Measurements from ENCODE around the gene HAO1. TPM values are rescaled to one million over a fixed set of nuclear protein-coding genes. Genes with fewer than 3 reads are reported as not detected.

HAO1 gene
- polyA plus RNA-seq, 1 donor (not counting 4 experiments of a cell fraction or from before 2014, with no cell fraction given): not detected

DNA sequence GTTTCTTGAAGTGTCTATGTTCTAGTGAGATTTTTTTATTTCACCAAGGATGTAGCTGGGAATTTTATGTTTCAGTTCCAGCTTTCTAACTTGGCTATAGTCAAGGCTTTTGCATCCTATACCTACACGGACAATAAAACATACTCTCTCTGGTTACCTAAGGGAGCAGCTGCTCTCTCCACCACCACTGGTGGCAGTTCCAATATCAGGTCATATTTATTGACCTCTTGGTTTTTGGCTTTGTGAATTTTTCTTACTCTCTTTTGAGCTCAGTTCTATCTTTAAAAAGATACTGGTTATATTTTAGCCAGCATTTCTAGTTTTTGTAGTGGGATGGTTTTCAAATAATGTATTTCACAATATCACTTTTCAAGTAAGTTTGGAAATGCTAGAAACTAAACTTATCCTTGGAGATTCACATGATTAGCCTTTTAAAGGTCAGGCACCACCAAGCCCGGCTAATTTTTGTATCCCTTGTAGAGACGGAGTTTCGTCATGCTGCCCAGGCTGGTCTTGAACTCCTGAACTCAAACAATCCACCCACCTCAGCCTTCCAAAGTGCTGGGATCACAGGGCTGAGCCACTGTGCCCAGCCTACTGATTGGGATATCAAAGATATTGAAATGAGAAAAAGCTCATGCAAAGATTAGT, 34.7 kb upstream of the HAO1 start:
- Histone ChIP-seq H3K27me3 (ENCODE audit: control insufficient read depth, extremely low read depth, insufficient read depth, low read length) (no peaks in the 10 kb centered on the region), H3K4me1 (ENCODE audit: control insufficient read depth, extremely low read depth, insufficient read depth, low read length) (no peaks in the 10 kb centered on the region), H3K36me3 (ENCODE audit: control insufficient read depth in 2 of 2, extremely low read depth in 1 of 2, insufficient read depth in 2 of 2, low read length in 2 of 2) (no peaks in the 10 kb centered on the region), H3K27ac (ENCODE audit: control insufficient read depth, insufficient read depth, low read length) (no peak overlapping the region), H3K79me2 (ENCODE audit: control insufficient read depth, insufficient read depth, low read length) (no peaks in the 10 kb centered on the region), H2AFZ (ENCODE audit: control insufficient read depth, low read length) (no peak overlapping the region), H3K9ac (ENCODE audit: control insufficient read depth, extremely low read depth, insufficient read depth, low read length) (no peak overlapping the region), H3K4me3 (ENCODE audit: control insufficient read depth in 2 of 3, extremely low read depth in 1 of 3, insufficient read depth in 2 of 3, low read depth in 1 of 3, low read length in 3 of 3) (no peak overlapping the region), H3K9me1 (ENCODE audit: control insufficient read depth, extremely low read depth, insufficient read depth, low read length) (no peaks in the 10 kb centered on the region), H3K9me3 (ENCODE audit: control insufficient read depth, low read depth, low read length) (no peaks in the 10 kb centered on the region), H4K20me1 (ENCODE audit: control insufficient read depth, extremely low read depth, insufficient read depth, low read length) (no peaks in the 10 kb centered on the region), H3K4me2 (ENCODE audit: control insufficient read depth, extremely low read depth, insufficient read depth, low read depth, low read length) (no peak overlapping the region)
- TF ChIP-seq EZH2 (IDR thresholded peaks at IDR 0.05; ENCODE audit: low read length): no peak
- TF ChIP-seq, protein P1, sequence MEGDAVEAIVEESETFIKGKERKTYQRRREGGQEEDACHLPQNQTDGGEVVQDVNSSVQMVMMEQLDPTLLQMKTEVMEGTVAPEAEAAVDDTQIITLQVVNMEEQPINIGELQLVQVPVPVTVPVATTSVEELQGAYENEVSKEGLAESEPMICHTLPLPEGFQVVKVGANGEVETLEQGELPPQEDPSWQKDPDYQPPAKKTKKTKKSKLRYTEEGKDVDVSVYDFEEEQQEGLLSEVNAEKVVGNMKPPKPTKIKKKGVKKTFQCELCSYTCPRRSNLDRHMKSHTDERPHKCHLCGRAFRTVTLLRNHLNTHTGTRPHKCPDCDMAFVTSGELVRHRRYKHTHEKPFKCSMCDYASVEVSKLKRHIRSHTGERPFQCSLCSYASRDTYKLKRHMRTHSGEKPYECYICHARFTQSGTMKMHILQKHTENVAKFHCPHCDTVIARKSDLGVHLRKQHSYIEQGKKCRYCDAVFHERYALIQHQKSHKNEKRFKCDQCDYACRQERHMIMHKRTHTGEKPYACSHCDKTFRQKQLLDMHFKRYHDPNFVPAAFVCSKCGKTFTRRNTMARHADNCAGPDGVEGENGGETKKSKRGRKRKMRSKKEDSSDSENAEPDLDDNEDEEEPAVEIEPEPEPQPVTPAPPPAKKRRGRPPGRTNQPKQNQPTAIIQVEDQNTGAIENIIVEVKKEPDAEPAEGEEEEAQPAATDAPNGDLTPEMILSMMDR (optimal IDR thresholded peaks at IDR 0.05 in 1 of 3, IDR thresholded peaks at IDR 0.05 in 1 of 3, conservative IDR thresholded peaks at IDR 0.05 in 1 of 3; ENCODE audit: extremely low read depth in 1 of 3, insufficient read depth in 2 of 3, low read length in 3 of 3): no peak
- dilution Hi-C loops (cut with MboI; ENCODE audit: extremely low pct_ligation_motif_present, low sequenced_read_pairs): no loop called here
- FAIRE-seq (no peak), DNase-seq (ENCODE audit: low read depth, low spot score) (no peak)

DNA sequence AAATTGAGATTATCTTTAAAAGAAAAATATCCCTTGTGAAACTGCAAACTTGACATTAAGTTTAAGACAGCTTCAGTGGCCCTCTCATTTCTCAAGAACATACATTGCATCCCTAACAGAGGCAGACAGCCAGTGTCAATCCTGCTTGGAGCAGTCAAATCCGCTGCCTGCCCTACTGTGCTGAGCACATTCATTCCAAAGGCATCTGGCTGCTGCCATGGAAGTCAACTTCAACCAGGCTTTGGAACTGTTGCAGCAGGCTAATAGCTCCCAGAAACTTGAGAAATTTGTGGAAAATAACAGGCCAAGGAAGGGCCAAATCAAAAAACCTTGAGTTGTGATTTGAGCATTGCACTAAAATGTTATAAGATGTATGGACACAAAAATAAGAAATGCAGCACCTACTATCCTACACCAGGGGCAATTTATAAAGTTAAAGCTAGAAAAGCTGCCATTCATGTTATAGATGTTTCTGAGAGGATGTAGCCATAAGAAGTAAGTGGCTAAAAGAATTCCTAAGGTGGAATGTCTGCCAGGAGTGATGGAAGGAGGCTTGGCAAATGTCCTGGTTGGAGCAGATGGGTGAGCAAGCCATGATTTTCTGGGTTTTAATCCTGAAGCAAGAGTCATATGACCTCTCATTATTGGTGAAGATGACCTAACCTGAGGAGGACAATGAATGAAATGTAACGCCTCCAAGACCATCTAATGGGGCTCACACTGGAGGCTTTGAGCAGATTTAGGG, 31.4 kb upstream of the HAO1 start:
- no peaks in the 10 kb centered on the region for H3K36me3 ChIP-seq (ENCODE audit: control insufficient read depth in 2 of 2, extremely low read depth in 1 of 2, insufficient read depth in 2 of 2, low read length in 2 of 2)
- no peaks in the 10 kb centered on the region for H3K9me3 ChIP-seq (ENCODE audit: control insufficient read depth, low read depth, low read length)
- no peak overlapping the region for H3K4me3 ChIP-seq (ENCODE audit: control insufficient read depth in 2 of 3, extremely low read depth in 1 of 3, insufficient read depth in 2 of 3, low read depth in 1 of 3, low read length in 3 of 3)
- no peaks in the 10 kb centered on the region for H4K20me1 ChIP-seq (ENCODE audit: control insufficient read depth, extremely low read depth, insufficient read depth, low read length)
- no peaks in the 10 kb centered on the region for H3K9me1 ChIP-seq (ENCODE audit: control insufficient read depth, extremely low read depth, insufficient read depth, low read length)
- H2AFZ ChIP-seq (ENCODE audit: control insufficient read depth, low read length): no peak overlapping the region
- H3K27ac ChIP-seq (ENCODE audit: control insufficient read depth, insufficient read depth, low read length): no peak overlapping the region
- TF ChIP-seq, protein P1 (optimal IDR thresholded peaks at IDR 0.05 in 1 of 3, IDR thresholded peaks at IDR 0.05 in 1 of 3, conservative IDR thresholded peaks at IDR 0.05 in 1 of 3; ENCODE audit: extremely low read depth in 1 of 3, insufficient read depth in 2 of 3, low read length in 3 of 3): no peak
- TF ChIP-seq EZH2 (IDR thresholded peaks at IDR 0.05; ENCODE audit: low read length): no peak
- H3K79me2 ChIP-seq (ENCODE audit: control insufficient read depth, insufficient read depth, low read length): no peaks in the 10 kb centered on the region
- no peaks in the 10 kb centered on the region for H3K27me3 ChIP-seq (ENCODE audit: control insufficient read depth, extremely low read depth, insufficient read depth, low read length)
- dilution Hi-C loops (cut with MboI; ENCODE audit: extremely low pct_ligation_motif_present, low sequenced_read_pairs): no loop called here
- no peak overlapping the region for H3K4me2 ChIP-seq (ENCODE audit: control insufficient read depth, extremely low read depth, insufficient read depth, low read depth, low read length)
- DNase-seq (ENCODE audit: low read depth, low spot score): no peak
- no peak overlapping the region for H3K9ac ChIP-seq (ENCODE audit: control insufficient read depth, extremely low read depth, insufficient read depth, low read length)
- peaks cover 4% of the 10 kb centered on the region for H3K4me1 ChIP-seq (ENCODE audit: control insufficient read depth, extremely low read depth, insufficient read depth, low read length)
- no peak for FAIRE-seq
